DND-41 (cell line): ENCODE data around the gene ILRUN.

ENCODE experiments used
- EZH2 ChIP-seq: IDR thresholded peaks from 3 replicates; pipeline ENCODE4 v1.6.1; 2012; ENCODE audit warnings: borderline replicate concordance, low read depth, mild to moderate bottlenecking, moderate library complexity, low read length, inconsistent platforms; ENCODE audit not compliant: severe bottlenecking
- TF ChIP-seq, protein P1 (sequence below): IDR thresholded peaks from 2 replicates; pipeline ENCODE4 v1.5.1; 2012; ENCODE audit warnings: borderline replicate concordance, low read length, moderate library complexity, mild to moderate bottlenecking; ENCODE audit not compliant: poor library complexity, severe bottlenecking; ENCODE audit errors: extremely low read depth

DNA sequence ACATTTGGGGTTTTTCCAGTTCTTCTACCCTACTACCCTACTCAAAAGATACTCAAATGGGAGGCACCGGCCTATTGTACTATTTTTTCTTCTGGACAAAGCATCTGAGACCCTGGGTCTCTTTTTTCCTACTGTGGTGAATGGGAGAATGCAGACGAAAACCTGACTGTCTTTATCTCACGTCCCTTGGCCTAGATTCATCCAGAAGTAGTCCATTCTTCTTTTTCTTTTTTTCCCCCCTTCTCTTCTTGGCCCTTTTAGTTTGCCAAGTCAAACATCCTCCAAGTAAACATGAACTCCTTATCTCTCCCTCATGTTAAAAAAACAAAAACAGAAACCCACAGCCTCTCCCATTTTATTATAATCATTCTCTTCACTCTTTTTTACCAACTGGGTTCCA, 8.7 kb upstream of the ILRUN start:
- TF ChIP-seq, protein P1, sequence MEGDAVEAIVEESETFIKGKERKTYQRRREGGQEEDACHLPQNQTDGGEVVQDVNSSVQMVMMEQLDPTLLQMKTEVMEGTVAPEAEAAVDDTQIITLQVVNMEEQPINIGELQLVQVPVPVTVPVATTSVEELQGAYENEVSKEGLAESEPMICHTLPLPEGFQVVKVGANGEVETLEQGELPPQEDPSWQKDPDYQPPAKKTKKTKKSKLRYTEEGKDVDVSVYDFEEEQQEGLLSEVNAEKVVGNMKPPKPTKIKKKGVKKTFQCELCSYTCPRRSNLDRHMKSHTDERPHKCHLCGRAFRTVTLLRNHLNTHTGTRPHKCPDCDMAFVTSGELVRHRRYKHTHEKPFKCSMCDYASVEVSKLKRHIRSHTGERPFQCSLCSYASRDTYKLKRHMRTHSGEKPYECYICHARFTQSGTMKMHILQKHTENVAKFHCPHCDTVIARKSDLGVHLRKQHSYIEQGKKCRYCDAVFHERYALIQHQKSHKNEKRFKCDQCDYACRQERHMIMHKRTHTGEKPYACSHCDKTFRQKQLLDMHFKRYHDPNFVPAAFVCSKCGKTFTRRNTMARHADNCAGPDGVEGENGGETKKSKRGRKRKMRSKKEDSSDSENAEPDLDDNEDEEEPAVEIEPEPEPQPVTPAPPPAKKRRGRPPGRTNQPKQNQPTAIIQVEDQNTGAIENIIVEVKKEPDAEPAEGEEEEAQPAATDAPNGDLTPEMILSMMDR = no peak
- no peak for TF ChIP-seq EZH2
